HCT116 (cell line): ENCODE results near the gene ANKRD9. TPM values are rescaled to one million over a fixed set of nuclear protein-coding genes. Genes with fewer than 3 reads are reported as not detected.

ENCODE experiments used
- ATAC-seq: fragments of 200-7000 bp; cut with Tn5 transposase; 2 replicates; pipeline ENCODE4 v1.9.1; 2020; ENCODE audit warnings: mild to moderate bottlenecking, moderate library complexity
- BruUV-seq: library from RNA; stranded (reverse); fragments of 400-500 nt; replicated peaks from 2 replicates; lab custom pipeline; 2021; lab: Mats Ljungman, UMichigan
- CTCF ChIA-PET: fragments of 300-600 bp; sonication (Branson Sonifier 250); formaldehyde crosslinking; loops from one replicate; lab custom pipeline; 2021; ENCODE audit warnings: antibody characterized with exemption; lab: Charles Lee
- POLR2A ChIA-PET: fragments of 300-600, 350-600 bp; sonication (Branson Sonifier 250); formaldehyde crosslinking; loops from one replicate; lab custom pipeline; 2021; ENCODE audit warnings: antibody characterized with exemption; lab: Charles Lee
- RAD21 ChIA-PET, 2 experiments: fragments of 300-600 bp; sonication (Branson Sonifier 250); formaldehyde crosslinking; loops; one replicate each; lab custom pipeline; 2023; ENCODE audit warnings: low total read pairs in 2 of 2; ENCODE audit not compliant: uncharacterized antibody in 2 of 2, unreplicated experiment in 2 of 2, low non-redundant PET in 1 of 2; lab: Charles Lee
- DNase-seq: peaks from one replicate; pipeline ENCODE4 v3.0.0-alpha.2; 2010; ENCODE audit warnings: low read depth, low spot score
- H2AFZ ChIP-seq: fragments of 200-600 bp; shearing (Covaris generic), sonication (generic); 2 replicates; pipeline ENCODE4 v1.6.1; 2017; ENCODE audit warnings: low read depth, mixed run types, mixed read lengths, antibody characterized with exemption, low read length; ENCODE audit not compliant: poor library complexity, severe bottlenecking
- H3K27ac ChIP-seq: 2 replicates; pipeline ENCODE4 v1.5.1; 2012; ENCODE audit warnings: low read depth, low read length
- H3K27me3 ChIP-seq: fragments of 200-600 bp; sonication (generic); 2 replicates; pipeline ENCODE4 v1.6.1; 2016; ENCODE audit warnings: mixed run types, low read length, mixed read lengths; ENCODE audit not compliant: insufficient read depth
- H3K36me3 ChIP-seq, 2 experiments: fragments of 200-500 bp in 1 of 2; fragments of 200-600 bp in 1 of 2; sonication (Bioruptor generic) in 1 of 2; sonication (generic) in 1 of 2; 2 replicates each; pipeline versions ENCODE4 v1.5.1 to v1.6.1; 2014 to 2016; ENCODE audit warnings: low read length in 2 of 2, inconsistent platforms in 1 of 2, mixed read lengths in 1 of 2, mixed run types in 1 of 2; ENCODE audit not compliant: insufficient read depth in 2 of 2, control insufficient read depth in 1 of 2
- H3K4me1 ChIP-seq, 2 experiments: fragments of 200-600 bp in 1 of 2; sonication (generic) in 1 of 2; 2 replicates each; pipeline versions ENCODE4 v1.5.1 to v1.6.1; 2012 to 2017; ENCODE audit warnings: low read length in 2 of 2, inconsistent platforms in 1 of 2, mild to moderate bottlenecking in 1 of 2, mixed read lengths in 1 of 2, mixed run types in 1 of 2, moderate library complexity in 1 of 2; ENCODE audit not compliant: insufficient read depth in 2 of 2, control insufficient read depth in 1 of 2
- H3K4me2 ChIP-seq: fragments of 200-600 bp; sonication (generic); 2 replicates; pipeline ENCODE4 v1.6.1; 2017; ENCODE audit warnings: mixed run types, low read length, mixed read lengths
- H3K4me3 ChIP-seq, 2 experiments: fragments of 200-600 bp in 1 of 2; sonication (generic) in 1 of 2; replicated peaks in 1 of 2; 2 replicates each; pipeline ENCODE4 v1.5.1; 2011 to 2016; ENCODE audit warnings: low read length in 2 of 2, control low read depth in 1 of 2, low read depth in 1 of 2, mild to moderate bottlenecking in 1 of 2, mixed read lengths in 1 of 2, mixed run types in 1 of 2
- H3K79me2 ChIP-seq: fragments of 200-600 bp; sonication (generic); 2 replicates; pipeline ENCODE4 v1.6.1; 2017; ENCODE audit warnings: mild to moderate bottlenecking, mixed run types, low read length, moderate library complexity, mixed read lengths; ENCODE audit not compliant: insufficient read depth
- H3K9ac ChIP-seq: fragments of 200-600 bp; sonication (generic); 2 replicates; pipeline ENCODE4 v1.6.1; 2016; ENCODE audit warnings: low read length, mixed read lengths
- H3K9me2 ChIP-seq: fragments of 200-600 bp; sonication (generic), shearing (Covaris generic); 2 replicates; pipeline ENCODE4 v1.6.1; 2017; ENCODE audit warnings: mixed run types, mild to moderate bottlenecking, moderate library complexity; ENCODE audit not compliant: insufficient read depth
- H3K9me3 ChIP-seq, 2 experiments: fragments of 200-500 bp in 1 of 2; fragments of 200-600 bp in 1 of 2; sonication (Bioruptor generic) in 1 of 2; sonication (generic) in 1 of 2; 2 replicates each; pipeline ENCODE4 v1.6.1; 2014 to 2017; ENCODE audit warnings: low read length in 2 of 2, mixed read lengths in 2 of 2, inconsistent platforms in 1 of 2, low read depth in 1 of 2, mild to moderate bottlenecking in 1 of 2, mixed run types in 1 of 2, moderate library complexity in 1 of 2; ENCODE audit not compliant: control insufficient read depth in 1 of 2, insufficient read depth in 1 of 2
- H4K20me1 ChIP-seq: fragments of 200-600 bp; sonication (generic), shearing (Covaris generic); 2 replicates; pipeline ENCODE4 v1.6.1; 2017; ENCODE audit warnings: mixed run types, mild to moderate bottlenecking, moderate library complexity; ENCODE audit not compliant: insufficient read depth
- RAD21 ChIP-seq: IDR thresholded peaks from 2 replicates; pipeline ENCODE4 v1.6.1; 2012; ENCODE audit warnings: low read depth, mild to moderate bottlenecking
- REST ChIP-seq: IDR thresholded peaks from 2 replicates; pipeline ENCODE4 v1.6.1; 2012; ENCODE audit warnings: low read depth
- intact Hi-C: fragments of 100-400 bp; cut with micrococcal nuclease; formaldehyde crosslinking; loops from 2 replicates; pipeline ENCODE4 v1.10.0; 2022
- total RNA-seq: library from RNA; stranded (reverse); gene quantifications from one replicate; pipeline ENCODE4 v1.2.1, GENCODE V29; 2021; ENCODE audit not compliant: unreplicated experiment

ANKRD9 gene
- total RNA-seq, 1 experiment from 2014 or later, result 29.0 TPM

- RAD21 ChIA-PET, result no interaction called here
- Histone ChIP-seq H3K79me2 (peaks cover 6% of the 10 kb centered on the region; the same call in 1 of the 2 replicates), H3K9me2 (no peaks in the 10 kb centered on the region), H3K4me1 (peaks cover 22 to 33% of the 10 kb centered on the region in 2 experiments), H3K27ac (peak overlapping the region; percentile 69; the same call in 1 of the 2 replicates), H3K36me3 (no peaks in the 10 kb centered on the region), H3K9me3 (no peaks in the 10 kb centered on the region), H3K27me3 (no peaks in the 10 kb centered on the region), H4K20me1 (no peaks in the 10 kb centered on the region), H2AFZ (no peak overlapping the region), H3K4me3 (no peak overlapping the region), H3K9ac (no peak overlapping the region), H3K4me2 (peak overlapping the region; percentile 96; the same call in 1 of the 2 replicates)
- no peak for DNase-seq
- no peak for ATAC-seq
- TF ChIP-seq REST, result no peak
- no peak for TF ChIP-seq RAD21
- POLR2A ChIA-PET, result no interaction called here
- CTCF ChIA-PET, result interaction anchor here (1.0 kb wide), 1 partner anchor 13 kb away, joined by 3 read pairs; no protein-coding TSS in a partner anchor
- no TSS peak for BruUV-seq
- intact Hi-C loops, result no loop called here
These were observed 2.0 kb upstream of the ANKRD9 start for GRCh38 chr14:102511538-102511937.
